Loucy (cell line): Measurements from ENCODE around the gene SLC35E3.

Experiments used
- EZH2phosphoT487 ChIP-seq: fragments of 200-600 bp; IDR thresholded peaks from 2 replicates; pipeline ENCODE4 v1.6.1; 2018; ENCODE audit warnings: antibody characterized with exemption, mild to moderate bottlenecking, moderate library complexity, borderline replicate concordance
- TF ChIP-seq, protein P1 (sequence below): fragments of 200-600 bp; sonication (generic); conservative IDR thresholded peaks from 2 replicates; pipeline ENCODE4 v1.5.1; 2014; ENCODE audit warnings: mild to moderate bottlenecking, antibody characterized with exemption, low read length

- TF ChIP-seq, protein P1, sequence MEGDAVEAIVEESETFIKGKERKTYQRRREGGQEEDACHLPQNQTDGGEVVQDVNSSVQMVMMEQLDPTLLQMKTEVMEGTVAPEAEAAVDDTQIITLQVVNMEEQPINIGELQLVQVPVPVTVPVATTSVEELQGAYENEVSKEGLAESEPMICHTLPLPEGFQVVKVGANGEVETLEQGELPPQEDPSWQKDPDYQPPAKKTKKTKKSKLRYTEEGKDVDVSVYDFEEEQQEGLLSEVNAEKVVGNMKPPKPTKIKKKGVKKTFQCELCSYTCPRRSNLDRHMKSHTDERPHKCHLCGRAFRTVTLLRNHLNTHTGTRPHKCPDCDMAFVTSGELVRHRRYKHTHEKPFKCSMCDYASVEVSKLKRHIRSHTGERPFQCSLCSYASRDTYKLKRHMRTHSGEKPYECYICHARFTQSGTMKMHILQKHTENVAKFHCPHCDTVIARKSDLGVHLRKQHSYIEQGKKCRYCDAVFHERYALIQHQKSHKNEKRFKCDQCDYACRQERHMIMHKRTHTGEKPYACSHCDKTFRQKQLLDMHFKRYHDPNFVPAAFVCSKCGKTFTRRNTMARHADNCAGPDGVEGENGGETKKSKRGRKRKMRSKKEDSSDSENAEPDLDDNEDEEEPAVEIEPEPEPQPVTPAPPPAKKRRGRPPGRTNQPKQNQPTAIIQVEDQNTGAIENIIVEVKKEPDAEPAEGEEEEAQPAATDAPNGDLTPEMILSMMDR, result no peak
- no peak for TF ChIP-seq EZH2phosphoT487
Observed at GRCh38 chr12:68793436-68793835, 47.5 kb downstream of the SLC35E3 start.
